Omental fat pad (tissue), 4 donors: ENCODE results near the gene PTMA. TPM values are rescaled to one million over a fixed set of nuclear protein-coding genes. Genes with fewer than 3 reads are reported as not detected.

Experiments
- ATAC-seq: fragments of 150-250 bp; one replicate; pipeline ENCODE4 v1.9.1; 2016; ENCODE audit warnings: mild to moderate bottlenecking, moderate library complexity; ENCODE audit not compliant: low FRiP score
- DNase-seq: peaks from one replicate; pipeline ENCODE4 v3.0.0-alpha.2; 2019; ENCODE audit warnings: low spot score
- total RNA-seq, 4 donors: library from RNA; depleted of rRNA; stranded (reverse); fragments of >200 nt; gene quantifications; one replicate each; pipeline ENCODE4 v1.1.0, GENCODE V29; 2016
- TF ChIP-seq, protein P1 (sequence below), 3 donors: fragments of 450-650 bp; IDR thresholded peaks; one replicate each; pipeline ENCODE4 v1.5.1; 2016 to 2017; ENCODE audit warnings: antibody characterized with exemption in 3 of 3, mild to moderate bottlenecking in 3 of 3, moderate library complexity in 2 of 3

PTMA gene
- total RNA-seq, 4 donors from 2014 or later, result 757 to 1,307 (median 926) TPM

DNA sequence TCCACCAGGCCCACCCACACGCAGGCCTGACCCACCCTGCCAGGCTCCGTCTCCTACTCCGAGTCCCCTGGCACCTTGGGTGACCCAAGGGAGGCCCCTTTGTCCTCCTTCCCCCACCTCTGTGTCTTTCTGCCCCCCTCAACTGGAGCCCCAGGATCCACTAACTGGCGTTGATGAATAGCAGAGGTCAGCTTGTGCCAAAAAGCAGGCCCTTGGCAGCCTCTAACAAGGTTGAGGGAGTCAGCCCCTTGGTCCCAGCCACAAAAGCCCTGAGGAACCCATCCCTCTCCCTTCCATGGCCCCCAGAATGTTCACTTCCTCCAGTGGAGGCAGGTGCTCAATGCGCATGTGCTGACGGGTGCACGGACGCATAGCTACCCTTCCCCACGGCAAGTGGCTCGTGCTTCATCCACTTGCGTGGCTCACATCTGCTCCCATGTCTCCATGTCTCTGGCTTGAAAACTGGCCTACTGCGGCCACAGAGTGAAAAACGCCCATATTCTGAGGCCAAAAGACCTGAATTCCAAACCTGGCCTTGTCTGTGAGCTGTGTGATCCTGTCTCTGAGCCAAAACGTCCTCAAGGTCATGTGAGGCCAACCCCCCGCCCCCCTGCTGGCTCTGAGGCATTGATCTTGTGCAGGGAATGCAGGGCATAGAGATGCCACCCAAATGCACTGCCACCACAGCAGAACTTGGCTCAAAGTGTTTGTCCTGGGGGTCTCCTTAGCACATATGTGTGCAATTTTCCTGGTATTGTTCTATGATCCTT, 19.0 kb upstream of the PTMA start:
- no peak for ATAC-seq
- TF ChIP-seq, protein P1, sequence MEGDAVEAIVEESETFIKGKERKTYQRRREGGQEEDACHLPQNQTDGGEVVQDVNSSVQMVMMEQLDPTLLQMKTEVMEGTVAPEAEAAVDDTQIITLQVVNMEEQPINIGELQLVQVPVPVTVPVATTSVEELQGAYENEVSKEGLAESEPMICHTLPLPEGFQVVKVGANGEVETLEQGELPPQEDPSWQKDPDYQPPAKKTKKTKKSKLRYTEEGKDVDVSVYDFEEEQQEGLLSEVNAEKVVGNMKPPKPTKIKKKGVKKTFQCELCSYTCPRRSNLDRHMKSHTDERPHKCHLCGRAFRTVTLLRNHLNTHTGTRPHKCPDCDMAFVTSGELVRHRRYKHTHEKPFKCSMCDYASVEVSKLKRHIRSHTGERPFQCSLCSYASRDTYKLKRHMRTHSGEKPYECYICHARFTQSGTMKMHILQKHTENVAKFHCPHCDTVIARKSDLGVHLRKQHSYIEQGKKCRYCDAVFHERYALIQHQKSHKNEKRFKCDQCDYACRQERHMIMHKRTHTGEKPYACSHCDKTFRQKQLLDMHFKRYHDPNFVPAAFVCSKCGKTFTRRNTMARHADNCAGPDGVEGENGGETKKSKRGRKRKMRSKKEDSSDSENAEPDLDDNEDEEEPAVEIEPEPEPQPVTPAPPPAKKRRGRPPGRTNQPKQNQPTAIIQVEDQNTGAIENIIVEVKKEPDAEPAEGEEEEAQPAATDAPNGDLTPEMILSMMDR (IDR thresholded peaks at IDR 0.05), result no peak
- DNase-seq, result no peak

DNA sequence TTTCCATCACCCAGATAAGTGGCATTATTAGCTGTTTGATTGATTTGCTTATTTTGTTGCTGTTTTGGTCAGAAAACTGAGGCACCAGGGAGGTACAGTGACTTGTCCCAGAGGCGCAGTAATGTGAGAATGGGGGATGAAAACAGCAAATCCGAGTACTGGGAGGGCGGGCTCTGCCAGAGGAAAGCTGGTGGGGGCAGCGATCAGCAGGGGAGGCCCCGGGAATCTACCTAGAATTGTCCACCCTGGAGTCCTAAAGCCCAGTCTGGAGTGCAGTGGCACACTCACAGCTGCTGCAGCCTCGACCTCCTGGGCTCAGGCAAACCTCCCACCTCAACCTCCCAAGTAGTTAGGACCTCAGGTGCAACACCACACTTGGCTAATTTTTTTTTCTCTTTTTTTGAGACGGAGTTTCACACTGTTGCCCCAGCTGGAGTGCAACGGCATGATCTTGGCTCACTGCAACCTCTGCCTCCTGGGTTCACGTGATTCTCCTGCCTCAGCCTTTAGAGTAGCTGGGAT, 17.0 kb upstream of the PTMA start:
- DNase-seq (no peak), ATAC-seq (no peak)
- TF ChIP-seq, protein P1 (IDR thresholded peaks at IDR 0.05), result no peak

DNA sequence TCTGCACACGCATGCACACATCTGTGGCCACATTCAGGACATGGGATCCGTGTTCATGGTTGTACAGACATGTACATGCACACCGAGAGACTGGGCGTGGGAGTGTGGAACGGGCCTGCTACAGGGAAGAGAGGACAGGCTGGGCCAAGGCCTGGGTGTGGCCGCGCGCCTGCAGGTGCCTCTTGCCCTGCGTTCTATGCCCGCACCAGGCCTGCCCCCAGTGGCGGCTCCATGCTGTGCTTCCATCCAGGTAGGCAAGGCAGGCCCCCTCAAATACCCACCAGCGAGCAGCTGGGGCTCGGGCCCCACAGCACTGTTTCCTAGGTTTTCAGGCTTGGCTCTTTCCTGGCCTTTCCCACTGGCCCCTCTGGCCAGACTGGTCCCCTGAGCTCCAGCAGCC, 15.5 kb upstream of the PTMA start:
- TF ChIP-seq, protein P1 (IDR thresholded peaks at IDR 0.05), result no peak
- DNase-seq (no peak), ATAC-seq (no peak)

DNA sequence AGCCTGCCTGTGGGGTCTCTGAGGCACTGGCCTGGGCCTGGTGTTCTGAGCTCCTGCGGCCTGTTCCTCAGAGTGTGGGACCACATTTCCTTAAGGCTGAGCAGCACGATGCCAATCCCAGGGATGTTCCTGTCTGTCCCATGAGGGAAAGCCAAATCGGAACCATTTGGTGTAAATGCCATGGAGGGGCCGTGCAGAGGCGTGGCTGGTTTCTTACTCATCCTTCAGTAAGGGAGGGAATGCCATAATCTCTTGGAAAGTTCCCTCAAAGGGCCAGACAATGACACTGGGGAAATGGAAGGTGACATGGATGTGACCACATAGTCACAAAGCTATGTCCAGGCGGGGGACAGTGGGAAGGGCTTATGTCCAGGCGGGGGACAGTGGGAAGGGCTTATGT, 14.4 kb upstream of the PTMA start:
- TF ChIP-seq, protein P1 (IDR thresholded peaks at IDR 0.05), result no peak
- no peak for DNase-seq
- ATAC-seq, result no peak

DNA sequence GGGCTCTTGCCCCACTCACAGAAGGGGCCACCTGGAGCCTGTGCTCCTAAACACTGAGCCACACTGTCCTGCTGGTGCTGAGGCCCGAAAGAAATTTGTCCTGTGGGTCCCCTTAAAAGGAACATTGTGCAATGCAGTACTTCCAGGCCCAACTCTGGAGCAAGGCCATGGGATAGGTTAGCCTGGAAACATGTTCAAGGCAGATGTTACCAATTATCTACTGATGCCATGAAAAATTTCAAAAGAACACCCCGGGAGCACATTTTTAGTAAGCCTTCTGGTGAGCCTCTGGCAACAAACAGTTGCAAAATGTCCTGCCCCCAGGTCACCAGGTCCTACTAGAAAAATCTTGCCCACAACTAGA, 12.3 kb upstream of the PTMA start:
- TF ChIP-seq, protein P1 (IDR thresholded peaks at IDR 0.05), result no peak
- no peak for DNase-seq
- no peak for ATAC-seq

DNA sequence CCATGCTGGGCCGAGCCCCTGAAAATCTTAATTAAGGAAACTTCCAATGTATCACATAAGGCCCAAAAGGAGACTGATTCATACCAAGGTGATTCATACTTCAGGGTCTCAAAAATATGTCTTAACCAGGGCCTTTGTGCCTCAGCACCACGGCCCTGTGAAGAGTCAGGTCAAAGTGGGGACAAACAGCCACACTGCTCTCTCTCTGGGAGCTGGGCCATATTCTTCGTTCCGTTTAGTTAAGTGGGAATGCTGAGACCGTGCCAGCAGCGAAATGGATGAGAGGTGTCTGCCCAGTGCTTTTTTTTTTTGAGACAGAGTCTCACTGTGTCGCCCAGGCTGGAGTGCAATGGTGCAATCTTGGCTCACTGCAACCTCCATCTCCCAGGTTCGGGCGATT, 9.3 kb upstream of the PTMA start:
- TF ChIP-seq, protein P1 (IDR thresholded peaks at IDR 0.05), result no peak
- no peak for DNase-seq
- no peak for ATAC-seq
